Subcutaneous abdominal adipose tissue (tissue), 5 donors: ENCODE data around the gene LHFPL5.

Experiments used
- H3K27ac ChIP-seq: one replicate; pipeline ENCODE4 v1.7.0; 2013; ENCODE audit warnings: low read depth, mild to moderate bottlenecking, inconsistent platforms, low read length, moderate library complexity
- H3K27me3 ChIP-seq, 5 donors: one replicate each; pipeline ENCODE4 v1.7.0; 2013; ENCODE audit warnings: low read length in 5 of 5, inconsistent platforms in 1 of 5; ENCODE audit not compliant: control insufficient read depth in 5 of 5, insufficient read depth in 4 of 5
- H3K36me3 ChIP-seq, 5 donors: one replicate each; pipeline ENCODE4 v1.7.0; 2013; ENCODE audit warnings: low read length in 5 of 5; ENCODE audit not compliant: control insufficient read depth in 5 of 5, insufficient read depth in 5 of 5
- H3K4me1 ChIP-seq, 5 donors: one replicate each; pipeline ENCODE4 v1.7.0; 2013; ENCODE audit warnings: low read length in 5 of 5, mild to moderate bottlenecking in 3 of 5, moderate library complexity in 1 of 5; ENCODE audit not compliant: control insufficient read depth in 5 of 5, insufficient read depth in 5 of 5
- H3K4me3 ChIP-seq, 5 donors: one replicate each; pipeline ENCODE4 v1.7.0; 2013; ENCODE audit warnings: low read length in 5 of 5, low read depth in 1 of 5
- H3K9ac ChIP-seq, 5 donors: one replicate each; pipeline ENCODE4 v1.7.0; 2013; ENCODE audit warnings: low read length in 5 of 5, mild to moderate bottlenecking in 4 of 5, moderate library complexity in 3 of 5
- H3K9me3 ChIP-seq, 5 donors: one replicate each; pipeline ENCODE4 v1.7.0; 2013; ENCODE audit warnings: low read length in 5 of 5; ENCODE audit not compliant: control insufficient read depth in 5 of 5
- donor health status: healthy.
- donor health status: healthy.
- donor health status: healthy.
- donor health status: healthy.
- donor health status: healthy.

LHFPL5 gene

DNA sequence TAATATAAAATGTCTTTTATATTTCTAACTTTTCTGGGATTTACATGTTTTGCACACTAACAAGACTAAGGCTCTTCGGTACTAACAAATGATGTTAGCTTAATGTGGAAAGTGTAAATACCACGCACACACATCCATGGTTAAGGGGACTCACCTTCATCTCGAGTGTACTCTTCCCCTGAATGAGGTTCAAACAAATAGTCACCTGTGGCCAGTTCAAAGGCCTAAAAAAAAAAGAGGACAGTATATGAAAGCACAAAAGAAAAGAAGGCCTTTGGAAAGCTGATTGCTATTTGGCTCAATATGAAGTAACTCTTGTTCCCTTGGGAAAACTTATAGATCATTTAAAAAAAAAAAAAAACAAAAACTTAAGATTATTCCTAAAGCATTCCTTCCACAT, 37.2 kb downstream of the LHFPL5 start:
- peaks cover 4 to 21% (median 16%) of the 10 kb centered on the region in 5 donors for H3K36me3 ChIP-seq
- H3K4me3 ChIP-seq = no peak overlapping the region
- no peaks in the 10 kb centered on the region for H3K9me3 ChIP-seq
- H3K27ac ChIP-seq = no peak overlapping the region
- H3K9ac ChIP-seq = no peak overlapping the region
- no peaks in the 10 kb centered on the region for H3K4me1 ChIP-seq
- H3K27me3 ChIP-seq = no peaks in the 10 kb centered on the region

DNA sequence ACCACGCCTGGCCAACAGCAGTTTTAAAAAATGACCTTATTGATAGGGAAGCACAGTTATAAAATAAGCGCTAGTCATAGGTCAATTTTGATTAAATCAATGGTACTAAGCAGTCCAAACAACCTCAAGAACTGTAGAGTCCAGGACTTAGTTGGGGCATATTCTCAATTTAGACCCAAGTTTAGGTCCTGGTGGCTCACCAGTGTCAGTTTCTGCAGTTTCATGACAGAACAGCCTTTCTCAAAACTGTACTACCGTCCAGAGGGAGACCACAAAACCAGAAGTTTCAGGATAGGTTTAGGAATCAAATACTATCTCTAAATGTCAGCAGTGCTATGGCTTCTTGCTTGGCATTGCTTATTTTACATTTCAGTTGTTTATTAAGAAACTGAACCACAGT, 39.1 kb downstream of the LHFPL5 start:
- Histone ChIP-seq H3K9ac (no peak overlapping the region), H3K27ac (no peak overlapping the region), H3K36me3 (peaks cover 0 to 18% (median 7%) of the 10 kb centered on the region in 5 donors), H3K9me3 (peaks cover 0 to 5% (median 2%) of the 10 kb centered on the region in 5 donors), H3K4me3 (no peak overlapping the region), H3K4me1 (no peaks in the 10 kb centered on the region), H3K27me3 (no peaks in the 10 kb centered on the region)

DNA sequence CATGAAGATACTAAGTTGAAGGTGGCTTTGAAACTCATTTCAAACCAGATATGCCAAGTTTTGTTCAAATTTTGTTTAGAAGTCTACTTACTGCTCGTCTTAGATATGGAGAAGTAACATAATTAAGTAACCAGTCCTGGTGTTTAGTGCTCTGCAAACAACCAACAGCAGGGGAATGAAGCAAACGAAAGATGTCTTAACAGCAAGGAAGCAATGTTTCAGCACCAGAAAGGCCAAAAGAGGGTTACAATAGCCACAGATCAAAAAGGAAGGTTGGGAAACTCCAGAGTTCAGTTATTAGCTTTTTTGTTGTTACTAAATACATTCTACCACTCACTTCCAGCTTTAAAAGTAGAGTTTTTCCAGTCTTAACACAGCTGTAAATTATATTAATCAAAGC, 45.1 kb downstream of the LHFPL5 start:
- Histone ChIP-seq H3K9ac (no peak overlapping the region), H3K27me3 (no peaks in the 10 kb centered on the region), H3K4me1 (no peaks in the 10 kb centered on the region), H3K4me3 (no peak overlapping the region), H3K9me3 (peaks cover 0 to 5% (median 2%) of the 10 kb centered on the region in 5 donors), H3K27ac (no peak overlapping the region), H3K36me3 (peaks cover 2 to 17% (median 17%) of the 10 kb centered on the region in 5 donors)

DNA sequence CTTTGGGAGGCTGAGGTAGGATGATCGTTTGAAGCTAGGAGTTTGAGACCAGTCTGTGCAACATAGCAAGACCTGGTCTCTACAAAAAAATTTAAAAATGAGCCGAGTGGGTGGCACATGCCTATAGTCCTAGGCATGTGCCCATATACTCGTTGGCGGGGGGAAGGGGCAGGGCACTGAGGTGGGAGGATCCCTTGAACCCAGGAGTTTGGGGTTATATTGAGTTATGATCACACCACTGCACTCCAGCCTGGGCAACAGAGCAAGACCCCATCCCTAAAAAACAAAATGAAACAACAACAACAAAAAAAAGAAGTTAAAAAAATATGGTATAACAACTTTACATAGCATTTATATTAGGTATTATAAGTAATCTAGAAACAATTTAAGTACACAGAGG, 47.8 kb downstream of the LHFPL5 start:
- H3K9me3 ChIP-seq = peaks cover 0 to 5% (median 2%) of the 10 kb centered on the region in 5 donors
- H3K4me1 ChIP-seq = no peaks in the 10 kb centered on the region
- peaks cover 17 to 34% (median 27%) of the 10 kb centered on the region in 5 donors for H3K36me3 ChIP-seq
- H3K9ac ChIP-seq = no peak overlapping the region
- no peaks in the 10 kb centered on the region for H3K27me3 ChIP-seq
- H3K4me3 ChIP-seq = no peak overlapping the region
- no peak overlapping the region for H3K27ac ChIP-seq

DNA sequence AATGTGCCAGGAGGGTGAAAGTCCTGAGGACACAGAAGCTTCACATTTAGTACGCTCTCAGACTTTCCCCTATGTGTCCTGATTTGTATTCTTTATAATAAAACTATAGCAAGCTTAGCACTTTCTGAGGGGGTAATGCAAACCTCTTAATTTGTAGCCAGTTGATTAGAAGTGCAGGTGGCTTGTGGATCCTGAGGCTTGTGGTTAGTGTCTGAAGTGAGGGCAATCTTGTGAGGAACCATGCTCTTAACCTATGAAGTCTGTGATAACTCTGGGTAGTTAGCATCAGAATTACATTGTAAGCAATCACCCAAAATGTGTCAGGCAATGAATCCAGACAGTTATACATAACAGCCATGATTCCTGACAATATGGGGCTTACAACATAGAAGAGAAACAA, 51.1 kb downstream of the LHFPL5 start:
- Histone ChIP-seq H3K4me1 (no peaks in the 10 kb centered on the region), H3K9ac (no peak overlapping the region), H3K4me3 (no peak overlapping the region), H3K9me3 (no peaks in the 10 kb centered on the region), H3K36me3 (peaks cover 27 to 48% (median 30%) of the 10 kb centered on the region in 5 donors), H3K27me3 (no peaks in the 10 kb centered on the region), H3K27ac (no peak overlapping the region)

DNA sequence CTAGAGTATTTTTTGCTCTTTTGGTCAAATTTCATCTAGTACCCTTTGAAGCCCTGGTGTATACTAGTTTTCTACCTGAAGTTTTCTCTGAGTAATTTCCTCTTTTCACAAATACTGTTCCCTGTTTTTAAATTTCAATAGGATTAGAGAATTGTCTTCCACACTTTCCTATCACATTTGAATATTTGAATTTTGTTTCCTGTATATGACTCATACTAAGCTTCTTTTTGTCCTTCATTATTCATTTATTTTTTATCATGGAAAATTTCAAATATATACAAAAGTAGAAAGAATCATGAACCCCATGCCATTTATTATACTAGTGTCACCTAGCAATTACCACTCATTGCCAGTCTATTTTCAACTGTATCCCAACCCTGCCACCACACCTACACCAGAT, 52.7 kb downstream of the LHFPL5 start:
- no peak overlapping the region for H3K9ac ChIP-seq
- H3K4me1 ChIP-seq = no peaks in the 10 kb centered on the region
- no peak overlapping the region for H3K27ac ChIP-seq
- no peaks in the 10 kb centered on the region for H3K9me3 ChIP-seq
- H3K4me3 ChIP-seq = no peak overlapping the region
- peaks cover 22 to 49% (median 31%) of the 10 kb centered on the region in 5 donors for H3K36me3 ChIP-seq
- H3K27me3 ChIP-seq = no peaks in the 10 kb centered on the region

- Histone ChIP-seq H3K36me3 (peaks cover 19 to 41% (median 26%) of the 10 kb centered on the region in 5 donors), H3K27me3 (no peaks in the 10 kb centered on the region), H3K4me3 (no peak overlapping the region), H3K9me3 (no peaks in the 10 kb centered on the region), H3K27ac (no peak overlapping the region), H3K9ac (no peak overlapping the region), H3K4me1 (no peaks in the 10 kb centered on the region)
Measured at GRCh38 chr6:35859367-35859766, 54.2 kb downstream of the LHFPL5 start.
